SK-N-SH (cell line): ENCODE results near the gene SCYGR6. TPM values are rescaled to one million over a fixed set of nuclear protein-coding genes. Genes with fewer than 3 reads are reported as not detected.

Experiments
- CTCF ChIA-PET: fragments of 300-600, 350-600 bp; formaldehyde crosslinking; extraction: SDS; loops from one replicate; lab custom pipeline; 2021; lab: Yijun Ruan, JAX
- POLR2A ChIA-PET: fragments of 350-600 bp; sonication (Branson Sonifier 250); formaldehyde crosslinking; extraction: SDS; loops from one replicate; lab custom pipeline; 2020; ENCODE audit warnings: antibody characterized with exemption, inconsistent platforms; lab: Yijun Ruan, JAX
- DNase-seq: peaks from one replicate; pipeline ENCODE4 v3.0.0; 2012
- H2AFZ ChIP-seq: fragments of 200-600 bp; sonication (generic); 2 replicates; pipeline ENCODE4 v1.8.1; 2016; ENCODE audit warnings: antibody characterized with exemption, mild to moderate bottlenecking, low read depth
- H3F3A ChIP-seq: fragments of 200-600 bp; sonication (generic); replicated peaks from 2 replicates; pipeline ENCODE3; 2016; ENCODE audit warnings: antibody characterized with exemption, mild to moderate bottlenecking; ENCODE audit not compliant: insufficient read depth
- H3K27ac ChIP-seq, 2 experiments: fragments of 200-500 bp in 1 of 2; fragments of 200-600 bp in 1 of 2; sonication (Bioruptor generic) in 1 of 2; sonication (generic), shearing (Covaris generic) in 1 of 2; 2 replicates each; pipeline versions ENCODE4 v1.5.1 to v1.6.1; 2014 to 2016; ENCODE audit warnings: low read depth in 2 of 2, inconsistent platforms in 1 of 2, low read length in 1 of 2, mild to moderate bottlenecking in 1 of 2, mixed read lengths in 1 of 2
- H3K27me3 ChIP-seq: fragments of 200-600 bp; sonication (generic), shearing (Covaris generic); 2 replicates; pipeline ENCODE4 v1.6.1; 2016; ENCODE audit warnings: mixed run types; ENCODE audit not compliant: insufficient read depth
- H3K36me3 ChIP-seq, 2 experiments: fragments of 200-500 bp in 1 of 2; fragments of 200-600 bp in 1 of 2; sonication (Bioruptor generic) in 1 of 2; sonication (generic) in 1 of 2; replicated peaks in 1 of 2; 2 replicates each; pipeline versions ENCODE3 to v1.5.1; 2014 to 2016; ENCODE audit warnings: low read length in 1 of 2, mild to moderate bottlenecking in 1 of 2; ENCODE audit not compliant: insufficient read depth in 2 of 2, control insufficient read depth in 1 of 2
- H3K4me1 ChIP-seq, 2 experiments: fragments of 200-500 bp in 1 of 2; fragments of 200-600 bp in 1 of 2; sonication (Bioruptor generic) in 1 of 2; sonication (generic), shearing (Covaris generic) in 1 of 2; 2 replicates each; pipeline versions ENCODE4 v1.5.1 to v1.6.1; 2014 to 2016; ENCODE audit warnings: low read depth in 1 of 2, low read length in 1 of 2, mixed run types in 1 of 2; ENCODE audit not compliant: insufficient read depth in 2 of 2, control insufficient read depth in 1 of 2
- H3K4me2 ChIP-seq: fragments of 200-600 bp; sonication (generic), shearing (Covaris generic); 2 replicates; pipeline ENCODE4 v1.6.1; 2017; ENCODE audit warnings: mixed run types
- H3K4me3 ChIP-seq, 2 experiments: fragments of 200-500 bp in 1 of 2; fragments of 200-600 bp in 1 of 2; sonication (Bioruptor generic) in 1 of 2; sonication (generic), shearing (Covaris generic) in 1 of 2; 2 replicates each; pipeline versions ENCODE4 v1.5.1 to v1.8.1; 2014 to 2016; ENCODE audit warnings: low read depth in 2 of 2, inconsistent platforms in 1 of 2, low read length in 1 of 2, mild to moderate bottlenecking in 1 of 2, mixed read lengths in 1 of 2, moderate library complexity in 1 of 2
- H3K79me2 ChIP-seq: fragments of 200-600 bp; sonication (generic); 2 replicates; pipeline ENCODE4 v1.8.1; 2017; ENCODE audit warnings: mild to moderate bottlenecking; ENCODE audit not compliant: insufficient read depth
- H3K9ac ChIP-seq: fragments of 200-600 bp; sonication (generic); 2 replicates; pipeline ENCODE4 v1.6.1; 2017; ENCODE audit warnings: mixed run types
- H3K9me2 ChIP-seq: fragments of 200-600 bp; sonication (generic); 2 replicates; pipeline ENCODE4 v1.6.1; 2017; ENCODE audit warnings: mixed run types
- H3K9me3 ChIP-seq: fragments of 200-600 bp; sonication (generic); 2 replicates; pipeline ENCODE4 v1.6.1; 2017; ENCODE audit warnings: mixed run types, mild to moderate bottlenecking, moderate library complexity
- H4K20me1 ChIP-seq: fragments of 200-600 bp; sonication (generic); 2 replicates; pipeline ENCODE4 v1.6.1; 2017; ENCODE audit warnings: mild to moderate bottlenecking, mixed run types; ENCODE audit not compliant: insufficient read depth
- EZH2phosphoT487 ChIP-seq: fragments of 200-600 bp; sonication (generic); IDR thresholded peaks from 2 replicates; pipeline ENCODE4 v1.6.1; 2017; ENCODE audit warnings: low read depth, mixed run types, mild to moderate bottlenecking, antibody characterized with exemption, moderate library complexity, borderline replicate concordance
- FOXJ3 ChIP-seq: sonication (generic); formaldehyde crosslinking; IDR thresholded peaks from 2 replicates; pipeline ENCODE4 v1.5.1; 2020; ENCODE audit warnings: mild to moderate bottlenecking, missing genetic modification reagents
- IRF3 ChIP-seq: fragments of 150-350 bp; IDR thresholded peaks from 2 replicates; pipeline ENCODE4 v1.6.1; 2016; ENCODE audit warnings: mild to moderate bottlenecking, low read depth, low read length
- JUND ChIP-seq: IDR thresholded peaks from 2 replicates; pipeline ENCODE4 v1.4.0; 2012
- NRF1 ChIP-seq: IDR thresholded peaks from 2 replicates; pipeline ENCODE4 v1.6.1; 2012; ENCODE audit warnings: low read depth, mild to moderate bottlenecking, low read length
- POLR2AphosphoS5 ChIP-seq: IDR thresholded peaks from 2 replicates; pipeline ENCODE4 v1.6.1; 2012; ENCODE audit warnings: low read depth, low read length
- RAD21 ChIP-seq: IDR thresholded peaks from 2 replicates; pipeline ENCODE4 v1.6.1; 2012; ENCODE audit warnings: mild to moderate bottlenecking, low read length
- REST ChIP-seq: IDR thresholded peaks from 2 replicates; pipeline ENCODE4 v1.6.1; 2012; ENCODE audit warnings: mild to moderate bottlenecking, low read depth, low read length, moderate library complexity
- RFX5 ChIP-seq: IDR thresholded peaks from 2 replicates; pipeline ENCODE4 v1.6.1; 2012; ENCODE audit warnings: mild to moderate bottlenecking, improper control_type of control experiment, low read length
- RXRA ChIP-seq: IDR thresholded peaks from 2 replicates; pipeline ENCODE4 v1.4.0; 2012; ENCODE audit warnings: low read depth, mild to moderate bottlenecking, borderline replicate concordance
- SIN3A ChIP-seq: IDR thresholded peaks from 2 replicates; pipeline ENCODE4 v1.6.1; 2012; ENCODE audit warnings: low read depth, mild to moderate bottlenecking, low read length, moderate library complexity, borderline replicate concordance
- ZBTB33 ChIP-seq: IDR thresholded peaks from 2 replicates; pipeline ENCODE4 v1.4.0; 2012; ENCODE audit warnings: low read depth, borderline replicate concordance
- WGBS: methylation state at CpG from one replicate; pipeline ENCODE4 v1.1.6; 2017; ENCODE audit warnings: low lambda C conversion rate; 5-methylcytosine and 5-hydroxymethylcytosine counted together
- polyA plus RNA-seq, 3 experiments: library from polyadenylated mRNA; depleted of rRNA; stranded (reverse); fragments of >200 nt; gene quantifications; 2 replicates each; pipeline ENCODE4 v1.2.3, GENCODE V29; 2012
- TF ChIP-seq, protein P1 (sequence below): fragments of 200-600 bp; sonication (generic); IDR thresholded peaks from 2 replicates; pipeline ENCODE4 v1.6.1; 2017; ENCODE audit warnings: antibody characterized with exemption, mild to moderate bottlenecking, moderate library complexity

SCYGR6 gene
- polyA plus RNA-seq, 1 of the 3 experiments (the other 2 are of a cell fraction) = not detected

DNA sequence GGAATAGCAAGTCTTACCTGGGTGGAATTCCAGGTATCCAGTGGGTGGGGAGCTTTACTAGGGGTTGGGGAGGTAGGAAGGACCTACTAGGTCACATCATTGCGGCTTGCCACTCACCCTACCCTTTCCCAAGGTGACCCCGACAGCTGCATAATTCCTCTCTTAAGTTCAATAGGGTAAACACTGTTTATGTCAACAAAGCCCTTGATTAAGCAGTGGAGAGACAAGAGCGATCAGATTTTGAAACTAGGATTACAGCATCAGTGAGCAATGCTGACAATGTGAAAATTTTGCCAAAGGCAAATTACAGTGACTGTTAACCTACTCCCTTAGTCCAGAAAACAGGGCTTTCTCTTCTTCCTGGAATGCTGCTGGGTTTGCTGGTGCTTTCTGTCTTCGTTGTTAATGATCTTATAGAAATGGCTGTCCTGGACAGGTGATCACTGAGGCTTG is 21.3 kb downstream of the SCYGR6 start:
- Histone ChIP-seq H3K9ac (no peak overlapping the region), H3K27me3 (peaks cover 14% of the 10 kb centered on the region; the same call in 1 of the 2 replicates), H2AFZ (no peak overlapping the region), H3K79me2 (no peaks in the 10 kb centered on the region), H3K27ac (no peak overlapping the region), H3K9me2 (no peaks in the 10 kb centered on the region), H4K20me1 (no peaks in the 10 kb centered on the region)
- TF ChIP-seq IRF3 (no peak), NRF1 (no peak), REST (no peak), RFX5 (no peak), SIN3A (no peak), JUND (no peak), RXRA (no peak), ZBTB33 (no peak), FOXJ3 (CRISPR knock-in tag) (no peak), EZH2phosphoT487 (no peak), POLR2AphosphoS5 (no peak), RAD21 (no peak)
- TF ChIP-seq, protein P1, sequence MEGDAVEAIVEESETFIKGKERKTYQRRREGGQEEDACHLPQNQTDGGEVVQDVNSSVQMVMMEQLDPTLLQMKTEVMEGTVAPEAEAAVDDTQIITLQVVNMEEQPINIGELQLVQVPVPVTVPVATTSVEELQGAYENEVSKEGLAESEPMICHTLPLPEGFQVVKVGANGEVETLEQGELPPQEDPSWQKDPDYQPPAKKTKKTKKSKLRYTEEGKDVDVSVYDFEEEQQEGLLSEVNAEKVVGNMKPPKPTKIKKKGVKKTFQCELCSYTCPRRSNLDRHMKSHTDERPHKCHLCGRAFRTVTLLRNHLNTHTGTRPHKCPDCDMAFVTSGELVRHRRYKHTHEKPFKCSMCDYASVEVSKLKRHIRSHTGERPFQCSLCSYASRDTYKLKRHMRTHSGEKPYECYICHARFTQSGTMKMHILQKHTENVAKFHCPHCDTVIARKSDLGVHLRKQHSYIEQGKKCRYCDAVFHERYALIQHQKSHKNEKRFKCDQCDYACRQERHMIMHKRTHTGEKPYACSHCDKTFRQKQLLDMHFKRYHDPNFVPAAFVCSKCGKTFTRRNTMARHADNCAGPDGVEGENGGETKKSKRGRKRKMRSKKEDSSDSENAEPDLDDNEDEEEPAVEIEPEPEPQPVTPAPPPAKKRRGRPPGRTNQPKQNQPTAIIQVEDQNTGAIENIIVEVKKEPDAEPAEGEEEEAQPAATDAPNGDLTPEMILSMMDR = no peak
- TF ChIP-seq, all 33 proteins: peak for 0
- POLR2A ChIA-PET = no interaction called here
- Histone ChIP-seq H3K36me3 (no peaks in the 10 kb centered on the region), H3F3A (no peaks in the 10 kb centered on the region), H3K4me1 (no peaks in the 10 kb centered on the region), H3K9me3 (no peaks in the 10 kb centered on the region), H3K4me2 (no peak overlapping the region), H3K4me3 (no peak overlapping the region)
- WGBS = 10% methylated on average over 4 of the region's 4 CpGs
- CTCF ChIA-PET = interaction anchor here (0.8 kb wide), 1 partner anchor 45 kb away, joined by 3 read pairs; no protein-coding TSS in a partner anchor
- no peak for DNase-seq
